H1 (cell line): ENCODE measurements around the gene FBXO2. TPM values are rescaled to one million over a fixed set of nuclear protein-coding genes. Genes with fewer than 3 reads are reported as not detected.
A peak's percentile ranks its signal among the peaks of the same experiment; 100 is the strongest.

Experiments used
- CTCF ChIA-PET: fragments of 300-600 bp; sonication (Branson Sonifier 250); formaldehyde crosslinking; loops from one replicate; lab custom pipeline; 2021; ENCODE audit not compliant: partially characterized antibody; lab: Charles Lee
- POLR2A ChIA-PET: fragments of 300-600 bp; sonication (Branson Sonifier 250); formaldehyde crosslinking; loops from one replicate; lab custom pipeline; 2021; ENCODE audit warnings: inconsistent platforms; ENCODE audit not compliant: partially characterized antibody; lab: Charles Lee
- DNase-seq, 2 experiments: peaks; one replicate each; pipeline versions ENCODE4 v3.0.0 to v3.0.0-alpha.2; 2010 to 2022; ENCODE audit warnings: low spot score in 2 of 2, low read depth in 1 of 2, mixed read lengths in 1 of 2
- FAIRE-seq: peaks from 2 replicates; lab custom pipeline; 2011; peaks lifted over from hg19 to GRCh38; lab: Jason Lieb, UNC
- H2AFZ ChIP-seq: 2 replicates; pipeline ENCODE4 v1.8.1; 2012; ENCODE audit warnings: low read length, inconsistent platforms
- H2AK5ac ChIP-seq: 2 replicates; pipeline ENCODE4 v1.6.1; 2013; ENCODE audit warnings: low read depth, low read length
- H2BK120ac ChIP-seq: replicated peaks from 2 replicates; pipeline ENCODE3; 2013; ENCODE audit warnings: low read depth, low read length, inconsistent platforms
- H2BK12ac ChIP-seq: 2 replicates; pipeline ENCODE4 v1.6.1; 2013; ENCODE audit warnings: low read depth, low read length
- H2BK15ac ChIP-seq: 2 replicates; pipeline ENCODE4 v1.6.1; 2013; ENCODE audit warnings: low read length
- H2BK20ac ChIP-seq: 2 replicates; pipeline ENCODE4 v1.6.1; 2013; ENCODE audit warnings: low read length
- H2BK5ac ChIP-seq: 2 replicates; pipeline ENCODE4 v1.6.1; 2013; ENCODE audit warnings: low read depth, low read length
- H3K14ac ChIP-seq: 2 replicates; pipeline ENCODE4 v1.6.1; 2013; ENCODE audit warnings: inconsistent platforms; ENCODE audit not compliant: insufficient read length
- H3K18ac ChIP-seq: 2 replicates; pipeline ENCODE4 v1.6.1; 2013; ENCODE audit warnings: low read length; ENCODE audit errors: extremely low read depth
- H3K23ac ChIP-seq: 2 replicates; pipeline ENCODE4 v1.6.1; 2013; ENCODE audit warnings: inconsistent platforms; ENCODE audit not compliant: insufficient read length
- H3K23me2 ChIP-seq: 2 replicates; pipeline ENCODE4 v1.6.1; 2013; ENCODE audit warnings: low read depth, low read length
- H3K27ac ChIP-seq: 2 replicates; pipeline ENCODE4 v1.6.1; 2011; ENCODE audit warnings: low read depth, low read length, inconsistent platforms
- H3K27me3 ChIP-seq, 4 experiments: replicated peaks in 1 of 4; 1 replicate in 1 of 4; 2 replicates in 3 of 4; pipeline versions ENCODE4 v1.6.1 to v1.8.1; 2011 to 2013; ENCODE audit warnings: low read length in 3 of 4, mild to moderate bottlenecking in 3 of 4, inconsistent platforms in 2 of 4, mixed read lengths in 2 of 4, moderate library complexity in 1 of 4; ENCODE audit not compliant: control insufficient read depth in 3 of 4, insufficient read depth in 3 of 4; ENCODE audit errors: extremely low read depth in 1 of 4
- H3K36me3 ChIP-seq, 4 experiments: 2 replicates each; pipeline versions ENCODE4 v1.6.1 to v1.8.1; 2011 to 2013; ENCODE audit warnings: mild to moderate bottlenecking in 4 of 4, low read length in 3 of 4, moderate library complexity in 2 of 4, control low read depth in 1 of 4, inconsistent platforms in 1 of 4; ENCODE audit not compliant: insufficient read depth in 4 of 4, control insufficient read depth in 2 of 4
- H3K4ac ChIP-seq: replicated peaks from 2 replicates; pipeline ENCODE3; 2013; ENCODE audit warnings: low read length, low read depth, mixed read lengths, inconsistent platforms; ENCODE audit not compliant: insufficient read length
- H3K4me1 ChIP-seq, 4 experiments: replicated peaks in 1 of 4; 1 replicate in 1 of 4; 2 replicates in 3 of 4; pipeline versions ENCODE4 v1.6.1 to v1.8.1; 2011 to 2013; ENCODE audit warnings: low read length in 3 of 4, inconsistent platforms in 2 of 4, mixed read lengths in 1 of 4; ENCODE audit not compliant: insufficient read depth in 4 of 4, control insufficient read depth in 3 of 4
- H3K4me2 ChIP-seq, 2 experiments: 2 replicates each; pipeline versions ENCODE4 v1.6.1 to v1.8.1; 2011 to 2013; ENCODE audit warnings: low read depth in 2 of 2, low read length in 2 of 2, control low read depth in 1 of 2, inconsistent platforms in 1 of 2, mild to moderate bottlenecking in 1 of 2; ENCODE audit not compliant: insufficient read depth in 1 of 2
- H3K4me3 ChIP-seq, 4 experiments: fragments of 200-600, 300-600 bp in 1 of 4; sonication (generic), shearing (Covaris generic), sonication (Bioruptor Twin) in 1 of 4; 2 replicates each; pipeline versions ENCODE4 v1.5.1 to v1.8.1; 2011 to 2016; ENCODE audit warnings: low read length in 4 of 4, low read depth in 3 of 4, control low read depth in 2 of 4, inconsistent platforms in 2 of 4, mild to moderate bottlenecking in 2 of 4, mixed read lengths in 1 of 4, moderate library complexity in 1 of 4; ENCODE audit not compliant: insufficient read depth in 2 of 4; ENCODE audit errors: extremely low read depth in 1 of 4
- H3K56ac ChIP-seq: replicated peaks from 2 replicates; pipeline ENCODE3; 2013; ENCODE audit warnings: low read depth, mild to moderate bottlenecking, mixed read lengths, low read length, inconsistent platforms; ENCODE audit not compliant: insufficient read length
- H3K79me1 ChIP-seq: 2 replicates; pipeline ENCODE4 v1.6.1; 2013; ENCODE audit warnings: low read depth, low read length, control low read depth
- H3K79me2 ChIP-seq, 2 experiments: 2 replicates each; pipeline versions ENCODE4 v1.6.1 to v1.8.1; 2012 to 2013; ENCODE audit warnings: low read length in 2 of 2, mild to moderate bottlenecking in 2 of 2, inconsistent platforms in 1 of 2; ENCODE audit not compliant: insufficient read depth in 2 of 2, control insufficient read depth in 1 of 2
- H3K9ac ChIP-seq, 4 experiments: replicated peaks in 1 of 4; 1 replicate in 1 of 4; 2 replicates in 3 of 4; pipeline versions ENCODE4 v1.6.1 to v1.8.1; 2011 to 2013; ENCODE audit warnings: low read depth in 3 of 4, low read length in 3 of 4, control low read depth in 2 of 4, mild to moderate bottlenecking in 2 of 4, moderate library complexity in 2 of 4, inconsistent platforms in 1 of 4; ENCODE audit errors: extremely low read depth in 1 of 4
- H3K9me3 ChIP-seq, 2 experiments: 2 replicates each; pipeline versions ENCODE4 v1.6.1 to v1.8.1; 2012 to 2013; ENCODE audit warnings: mild to moderate bottlenecking in 2 of 2, moderate library complexity in 2 of 2, control low read depth in 1 of 2, inconsistent platforms in 1 of 2, low read depth in 1 of 2, low read length in 1 of 2, mixed read lengths in 1 of 2; ENCODE audit not compliant: insufficient read depth in 2 of 2
- H4K20me1 ChIP-seq, 2 experiments: replicated peaks in 1 of 2; 2 replicates each; pipeline versions ENCODE3 to v1.8.1; 2011 to 2013; ENCODE audit warnings: inconsistent platforms in 2 of 2, low read length in 2 of 2, mild to moderate bottlenecking in 1 of 2; ENCODE audit not compliant: insufficient read depth in 2 of 2, control insufficient read depth in 1 of 2
- H4K5ac ChIP-seq: 2 replicates; pipeline ENCODE4 v1.6.1; 2013; ENCODE audit warnings: low read length, low read depth, mixed read lengths, inconsistent platforms; ENCODE audit not compliant: insufficient read length
- H4K8ac ChIP-seq: 2 replicates; pipeline ENCODE4 v1.8.0; 2013; ENCODE audit warnings: mild to moderate bottlenecking, moderate library complexity, low read length, inconsistent platforms; ENCODE audit not compliant: insufficient read depth; ENCODE audit errors: extremely low read depth
- H4K91ac ChIP-seq: replicated peaks from 2 replicates; pipeline ENCODE3; 2013; ENCODE audit warnings: low read length, mixed read lengths, inconsistent platforms; ENCODE audit not compliant: insufficient read length
- CREB1 ChIP-seq: IDR thresholded peaks from 2 replicates; pipeline ENCODE4 v1.6.1; 2012; ENCODE audit warnings: inconsistent platforms
- CTCF ChIP-seq, 3 experiments: IDR thresholded peaks; 1 replicate in 2 of 3; 2 replicates in 1 of 3; pipeline versions ENCODE4 v1.5.1 to v1.6.1; 2011; ENCODE audit warnings: low read length in 3 of 3, mild to moderate bottlenecking in 3 of 3, inconsistent platforms in 2 of 3, low read depth in 1 of 3, moderate library complexity in 1 of 3; ENCODE audit not compliant: insufficient read depth in 1 of 3; ENCODE audit errors: control extremely low read depth in 1 of 3
- RAD21 ChIP-seq, 2 experiments: IDR thresholded peaks in 1 of 2; conservative IDR thresholded peaks in 1 of 2; 2 replicates each; pipeline ENCODE4 v1.6.1; 2011; ENCODE audit warnings: low read depth in 2 of 2, low read length in 2 of 2, improper control_type of control experiment in 1 of 2, inconsistent platforms in 1 of 2, mild to moderate bottlenecking in 1 of 2, moderate library complexity in 1 of 2
- TAF7 ChIP-seq: optimal IDR thresholded peaks from 2 replicates; pipeline ENCODE3; 2011; ENCODE audit warnings: low read depth, mild to moderate bottlenecking, inconsistent platforms, low read length, moderate library complexity, borderline replicate concordance
- USF2 ChIP-seq: IDR thresholded peaks from 2 replicates; pipeline ENCODE4 v1.6.1; 2011; ENCODE audit warnings: low read length, improper control_type of control experiment
- WGBS, 2 experiments: shearing (Covaris generic) in 1 of 2; methylation state at CpG; one replicate each; pipeline versions ENCODE4 v1.1.6 to v1.1.7; 2013 to 2015; ENCODE audit warnings: low lambda C conversion rate in 2 of 2, mixed read lengths in 2 of 2, inconsistent platforms in 1 of 2, low coverage in 1 of 2, missing lambda C conversion rate in 1 of 2; ENCODE audit not compliant: insufficient replicate concordance in 2 of 2, insufficient coverage in 1 of 2, insufficient read length in 1 of 2; ENCODE audit errors: extremely low coverage in 1 of 2, missing lambda C conversion rate in 1 of 2; 5-methylcytosine and 5-hydroxymethylcytosine counted together
- polyA plus RNA-seq, 7 experiments: library from polyadenylated mRNA; depleted of rRNA in 3 of 7; stranded (reverse) in 5 of 7; unstranded in 2 of 7; fragments of >200 nt in 5 of 7; fragments of 200-250 nt in 2 of 7; gene quantifications; 1 replicate in 5 of 7; 2 replicates in 1 of 7; 4 replicates in 1 of 7; pipeline versions ENCODE4 v1.2.1 to v1.2.3, GENCODE V29; 2011 to 2013; ENCODE audit warnings: missing spikeins in 2 of 7, mixed read lengths in 2 of 7
- total RNA-seq: library from RNA; stranded (reverse); fragmentation: NEBNext Ultra II Directional; extraction: Animal tissue kit (Norgen Biotek cat#: 25700); gene quantifications from 2 replicates; pipeline ENCODE4 v1.2.1, GENCODE V29; 2021

Gene FBXO2
- total and polyA plus RNA-seq, 2 of the 8 experiments (the other 6 are each of a cell fraction or from before 2014, with no cell fraction given), result 51.3 to 57.9 TPM

GRCh38 chr1:11617314-11617713 lies 36.9 kb downstream of the FBXO2 start:
- no peak overlapping the region for H3K4me3 ChIP-seq
- H3K27me3 ChIP-seq, result peaks cover 0 to 2% (median 0%) of the 10 kb centered on the region in 4 experiments; a peak in 1 of 7 replicates
- FAIRE-seq (no peak), DNase-seq (no peak)
- no peak overlapping the region for H3K23ac ChIP-seq
- H2BK20ac ChIP-seq, result no peak overlapping the region
- no peak overlapping the region for H3K14ac ChIP-seq
- no peaks in the 10 kb centered on the region for H3K4me1 ChIP-seq
- H3K4ac ChIP-seq, result no peak overlapping the region
- no peaks in the 10 kb centered on the region for H3K23me2 ChIP-seq
- no peak overlapping the region for H4K5ac ChIP-seq
- no peak overlapping the region for H3K9ac ChIP-seq
- no peaks in the 10 kb centered on the region for H3K79me2 ChIP-seq
- no peak overlapping the region for H2BK12ac ChIP-seq
- no peak overlapping the region for H3K18ac ChIP-seq
- CTCF ChIA-PET, result interaction anchor here (0.6 to 2.6 kb wide), 11 partner anchors 16 to 240 kb away, joined by 3 to 15 read pairs (median 4); no protein-coding TSS in a partner anchor
- 68% methylated on average over 6 of the region's 7 CpGs; no CpG with 5 or more reads in 1 of the 2 experiments for WGBS, 2 experiments
- no peak overlapping the region for H2BK120ac ChIP-seq
- TF ChIP-seq TAF7 (no peak), CREB1 (no peak), CTCF (IDR thresholded peaks at IDR 0.05; ENCODE audit: control extremely low read depth in 1 of 3, insufficient read depth in 1 of 3, low read depth in 1 of 3, low read length in 3 of 3) (peak in 2 of 3 experiments; percentile 21 to 22; a peak in 2 of 4 replicates), USF2 (no peak), RAD21 (IDR thresholded peaks at IDR 0.05 in 1 of 2, conservative IDR thresholded peaks at IDR 0.05 in 1 of 2; ENCODE audit: low read depth in 2 of 2, low read length in 2 of 2) (peak in 1 of 2 experiments; percentile 29; a peak in 1 of 4 replicates)
- H2BK15ac ChIP-seq, result no peak overlapping the region
- H3K56ac ChIP-seq, result no peak overlapping the region
- H3K79me1 ChIP-seq, result no peaks in the 10 kb centered on the region
- POLR2A ChIA-PET, result interaction anchor here (0.5 to 1.4 kb wide), 2 partner anchors 16 to 202 kb away, joined by 3 read pairs; no protein-coding TSS in a partner anchor
- no peak overlapping the region for H2BK5ac ChIP-seq
- H2AK5ac ChIP-seq, result no peak overlapping the region; the same call in 1 of the 2 replicates
- H3K9me3 ChIP-seq, result no peaks in the 10 kb centered on the region
- no peak overlapping the region for H4K8ac ChIP-seq
- no peaks in the 10 kb centered on the region; a peak in 1 of 8 replicates for H3K36me3 ChIP-seq
- H3K27ac ChIP-seq, result no peak overlapping the region
- no peaks in the 10 kb centered on the region for H4K20me1 ChIP-seq
- no peak overlapping the region for H4K91ac ChIP-seq
- H3K4me2 ChIP-seq, result no peak overlapping the region
- no peak overlapping the region for H2AFZ ChIP-seq
